GM23248 (cell line): Measurements from ENCODE around the gene AKNA. TPM values are rescaled to one million over a fixed set of nuclear protein-coding genes. Genes with fewer than 3 reads are reported as not detected.

Source experiments
- DNase-seq: peaks from one replicate; pipeline ENCODE4 v3.0.0-alpha.2; 2015
- H2AFZ ChIP-seq: fragments of 200-600 bp; sonication (generic); 2 replicates; pipeline ENCODE4 v1.6.1; 2016; ENCODE audit warnings: antibody characterized with exemption
- H3F3A ChIP-seq: fragments of 200-600 bp; sonication (generic); 2 replicates; pipeline ENCODE4 v1.6.1; 2016; ENCODE audit warnings: mild to moderate bottlenecking, antibody characterized with exemption, mixed run types; ENCODE audit not compliant: insufficient read depth
- H3K27ac ChIP-seq: fragments of 200-600 bp; sonication (generic); 2 replicates; pipeline ENCODE4 v1.5.1; 2016; ENCODE audit warnings: mild to moderate bottlenecking
- H3K27me3 ChIP-seq: fragments of 200-600 bp; sonication (generic); replicated peaks from 2 replicates; pipeline ENCODE4 v1.6.1; 2016; ENCODE audit warnings: mild to moderate bottlenecking; ENCODE audit not compliant: insufficient read depth
- H3K36me3 ChIP-seq: fragments of 200-600 bp; sonication (generic); 2 replicates; pipeline ENCODE4 v1.6.1; 2016; ENCODE audit warnings: low read depth, mild to moderate bottlenecking
- H3K4me1 ChIP-seq: fragments of 200-600 bp; sonication (generic); 2 replicates; pipeline ENCODE4 v1.6.1; 2016; ENCODE audit warnings: mild to moderate bottlenecking; ENCODE audit not compliant: insufficient read depth
- H3K4me2 ChIP-seq: fragments of 200-600 bp; sonication (generic); one replicate; pipeline ENCODE4 v1.6.1; 2016; ENCODE audit warnings: mild to moderate bottlenecking; ENCODE audit not compliant: unreplicated experiment
- H3K4me3 ChIP-seq: fragments of 200-600 bp; sonication (generic); 2 replicates; pipeline ENCODE4 v1.5.1; 2016; ENCODE audit warnings: mild to moderate bottlenecking
- H3K79me2 ChIP-seq: fragments of 200-600 bp; sonication (generic); 2 replicates; pipeline ENCODE4 v1.6.1; 2016; ENCODE audit warnings: mild to moderate bottlenecking; ENCODE audit not compliant: insufficient read depth
- H3K9ac ChIP-seq: fragments of 200-600 bp; sonication (generic); 2 replicates; pipeline ENCODE4 v1.6.1; 2016; ENCODE audit warnings: mild to moderate bottlenecking
- H3K9me2 ChIP-seq: fragments of 200-600 bp; sonication (generic); 2 replicates; pipeline ENCODE4 v1.6.1; 2016; ENCODE audit warnings: mixed run types, mild to moderate bottlenecking, moderate library complexity; ENCODE audit not compliant: insufficient read depth
- H3K9me3 ChIP-seq: fragments of 200-600 bp; sonication (generic); one replicate; pipeline ENCODE4 v1.6.1; 2017; ENCODE audit warnings: low read depth
- H4K20me1 ChIP-seq: fragments of 200-600 bp; sonication (generic); 2 replicates; pipeline ENCODE4 v1.6.0; 2016; ENCODE audit not compliant: insufficient read depth
- EZH2 ChIP-seq: fragments of 200-600 bp; sonication (generic); IDR thresholded peaks from 2 replicates; pipeline ENCODE4 v1.6.1; 2018; ENCODE audit warnings: antibody characterized with exemption, mild to moderate bottlenecking; ENCODE audit not compliant: insufficient read depth, poor library complexity, severe bottlenecking
- EZH2phosphoT487 ChIP-seq: fragments of 200-600 bp; sonication (generic); IDR thresholded peaks from 2 replicates; pipeline ENCODE4 v1.6.1; 2018; ENCODE audit warnings: antibody characterized with exemption, moderate library complexity, mild to moderate bottlenecking, low read depth; ENCODE audit not compliant: insufficient read depth
- WGBS, 2 experiments: methylation state at CpG; one replicate each; pipeline ENCODE4 v1.1.6; 2015 to 2017; ENCODE audit warnings: low lambda C conversion rate in 2 of 2, low coverage in 1 of 2; ENCODE audit errors: missing lambda C conversion rate in 2 of 2; 5-methylcytosine and 5-hydroxymethylcytosine counted together
- in situ Hi-C: fragments of 300-500 bp; cut with MboI; formaldehyde crosslinking; loops from 2 replicates; pipeline ENCODE4 v1.15.0; 2020
- polyA plus RNA-seq: library from polyadenylated mRNA; unstranded; fragments of >200 nt; fragmentation: Nextera tagmentation; extraction: Ambion mirVana; gene quantifications from 2 replicates; pipeline ENCODE4 v1.2.1, GENCODE V29; 2016
- total RNA-seq: library from RNA; depleted of rRNA; stranded (reverse); fragments of >200 nt; shearing (Covaris generic); gene quantifications from 2 replicates; pipeline ENCODE4 v1.2.3, GENCODE V29; 2014

The AKNA gene
- total and polyA plus RNA-seq, 2 experiments from 2014 or later = 1.8 to 6.6 TPM

- Histone ChIP-seq H3K4me2 (no peak overlapping the region), H3K27ac (no peak overlapping the region), H3K9me2 (no peaks in the 10 kb centered on the region), H3K27me3 (no peaks in the 10 kb centered on the region), H2AFZ (no peak overlapping the region), H3K79me2 (no peaks in the 10 kb centered on the region), H3F3A (peaks cover 18% of the 10 kb centered on the region), H3K9ac (no peak overlapping the region), H3K4me3 (no peak overlapping the region), H3K9me3 (no peaks in the 10 kb centered on the region), H4K20me1 (no peaks in the 10 kb centered on the region), H3K36me3 (peaks cover 16% of the 10 kb centered on the region; the same call in 1 of the 2 replicates), H3K4me1 (peaks cover 26% of the 10 kb centered on the region)
- no peak for TF ChIP-seq EZH2phosphoT487
- TF ChIP-seq EZH2 = no peak
- WGBS, 2 experiments = 91 to 95% methylated on average over 15 to 16 of the region's 16 CpGs
- DNase-seq = no peak
- in situ Hi-C loops = no loop called here
Measured at GRCh38 chr9:114350636-114351401, 37.0 kb downstream of the AKNA start.

DNA sequence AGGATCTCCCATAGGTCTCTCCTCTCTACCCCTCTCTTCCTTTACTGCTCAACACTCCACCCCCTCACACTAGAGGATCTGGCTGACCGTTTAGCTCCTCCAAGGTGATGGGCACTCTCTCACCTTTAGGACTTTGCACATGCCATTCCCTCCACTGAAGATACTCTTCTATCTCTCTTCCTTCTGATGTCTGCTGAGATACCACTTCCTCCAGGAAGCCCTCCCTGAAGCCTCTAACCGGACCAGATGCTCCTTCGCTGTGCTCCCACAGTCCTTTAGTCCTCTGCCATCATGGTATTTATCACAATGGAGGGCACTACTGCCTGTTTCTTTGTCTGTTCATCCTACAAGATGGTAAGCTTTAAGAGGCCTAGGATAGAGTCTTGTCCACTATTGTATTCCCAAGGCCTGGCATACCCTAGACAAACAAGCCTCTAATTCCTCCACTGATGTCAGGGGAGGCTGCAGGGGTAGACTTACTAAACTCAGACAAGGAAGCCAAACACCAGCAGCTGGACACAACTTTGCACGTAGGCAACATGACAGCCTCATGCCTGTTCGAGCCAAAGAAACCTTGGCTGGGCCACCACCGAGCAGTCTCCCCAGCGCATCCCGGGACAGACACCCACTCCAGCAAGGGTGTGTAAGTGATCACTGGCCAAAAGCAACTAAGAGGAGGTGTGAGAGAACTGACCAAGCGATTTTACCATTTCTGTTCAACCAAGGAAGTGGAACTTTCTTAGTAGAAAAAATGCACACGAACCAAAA lies 37.9 kb downstream of the AKNA start:
- 56 to 62% methylated on average over 10 of the region's 10 CpGs for WGBS, 2 experiments
- Histone ChIP-seq H3K27me3 (no peaks in the 10 kb centered on the region), H4K20me1 (no peaks in the 10 kb centered on the region), H2AFZ (no peak overlapping the region), H3K9ac (peak overlapping the region; percentile 71; the same call in 1 of the 2 replicates), H3K4me1 (peaks cover 26% of the 10 kb centered on the region), H3K9me3 (no peaks in the 10 kb centered on the region), H3K27ac (peak overlapping the region; percentile 79), H3K4me2 (no peak overlapping the region), H3K79me2 (no peaks in the 10 kb centered on the region), H3K9me2 (no peaks in the 10 kb centered on the region), H3K4me3 (no peak overlapping the region), H3F3A (peaks cover 18% of the 10 kb centered on the region), H3K36me3 (peaks cover 17% of the 10 kb centered on the region; the same call in 1 of the 2 replicates)
- in situ Hi-C loops = no loop called here
- TF ChIP-seq EZH2 = no peak
- TF ChIP-seq EZH2phosphoT487 = no peak
- no peak for DNase-seq

DNA sequence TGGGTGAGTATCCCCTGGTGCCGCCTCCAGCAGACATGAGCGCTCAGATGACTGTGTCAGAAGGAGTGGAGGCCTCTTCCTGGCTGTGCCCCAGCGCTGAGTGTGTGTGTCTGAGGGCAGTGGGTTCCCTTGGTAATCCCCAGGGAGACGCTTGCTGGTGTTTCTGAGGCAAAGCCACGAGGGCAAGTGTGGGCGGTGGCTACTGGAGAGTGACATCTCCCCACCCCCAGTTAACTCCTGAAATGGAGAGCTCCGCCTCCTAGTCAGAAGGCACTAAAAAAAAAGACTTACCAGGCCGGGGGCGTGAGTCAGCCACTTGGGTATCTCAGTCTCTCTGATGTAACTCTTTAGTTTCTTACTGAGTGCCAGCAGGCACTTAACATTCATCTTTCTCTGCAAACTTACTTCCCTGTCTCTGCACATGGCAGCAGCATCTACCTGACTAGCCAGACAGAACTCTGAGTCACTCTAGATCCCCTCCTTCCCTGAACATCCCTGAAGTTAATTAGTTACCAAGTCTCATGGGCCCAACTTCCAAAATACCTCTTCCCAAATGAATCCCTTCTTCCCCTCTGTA lies 38.8 kb downstream of the AKNA start:
- H3K9me2 ChIP-seq = no peaks in the 10 kb centered on the region
- peaks cover 24% of the 10 kb centered on the region for H3K4me1 ChIP-seq
- no peak overlapping the region for H3K4me2 ChIP-seq
- peak overlapping the region; percentile 71 for H3K9ac ChIP-seq
- H3K27ac ChIP-seq = peak overlapping the region; percentile 79
- no peaks in the 10 kb centered on the region for H3K9me3 ChIP-seq
- H4K20me1 ChIP-seq = no peaks in the 10 kb centered on the region
- DNase-seq = peak; percentile 99
- no peak overlapping the region for H3K4me3 ChIP-seq
- H3K36me3 ChIP-seq = peaks cover 21% of the 10 kb centered on the region; the same call in 1 of the 2 replicates
- no peaks in the 10 kb centered on the region for H3K27me3 ChIP-seq
- in situ Hi-C loops = no loop called here
- no peak for TF ChIP-seq EZH2phosphoT487
- TF ChIP-seq EZH2 = no peak
- peak overlapping the region; percentile 24; the same call in 1 of the 2 replicates for H2AFZ ChIP-seq
- H3F3A ChIP-seq = peaks cover 18% of the 10 kb centered on the region
- H3K79me2 ChIP-seq = no peaks in the 10 kb centered on the region
- 7 to 10% methylated on average over 9 of the region's 9 CpGs for WGBS, 2 experiments

GRCh38 chr9:114348261-114348905 lies 39.4 kb downstream of the AKNA start:
- peak overlapping the region; percentile 71 for H3K9ac ChIP-seq
- H3K4me1 ChIP-seq = peaks cover 18% of the 10 kb centered on the region
- no peaks in the 10 kb centered on the region for H3K9me3 ChIP-seq
- H3K36me3 ChIP-seq = peaks cover 19% of the 10 kb centered on the region; the same call in 1 of the 2 replicates
- peaks cover 18% of the 10 kb centered on the region for H3F3A ChIP-seq
- no peaks in the 10 kb centered on the region for H3K27me3 ChIP-seq
- in situ Hi-C loops = no loop called here
- H3K9me2 ChIP-seq = no peaks in the 10 kb centered on the region
- no peaks in the 10 kb centered on the region for H3K79me2 ChIP-seq
- TF ChIP-seq EZH2phosphoT487 (no peak), EZH2 (no peak)
- no peak overlapping the region for H3K4me3 ChIP-seq
- no peaks in the 10 kb centered on the region for H4K20me1 ChIP-seq
- H3K27ac ChIP-seq = peak overlapping the region; percentile 79
- H2AFZ ChIP-seq = peak overlapping the region; percentile 24; the same call in 1 of the 2 replicates
- no peak overlapping the region for H3K4me2 ChIP-seq
- 82 to 86% methylated on average over 12 of the region's 12 CpGs for WGBS, 2 experiments
- DNase-seq = no peak
